Heart right ventricle (tissue), 16 donors: ENCODE data around the gene NEU4. TPM values are rescaled to one million over a fixed set of nuclear protein-coding genes. Genes with fewer than 3 reads are reported as not detected.

Source experiments
- ATAC-seq, 8 donors: fragments of 200-7000 bp; cut with Tn5 transposase; one replicate each; pipeline ENCODE4 v1.9.1; 2020; ENCODE audit warnings: mild to moderate bottlenecking in 8 of 8, moderate library complexity in 8 of 8, moderate number of reproducible peaks in 1 of 8
- DNase-seq, 2 donors: peaks; one replicate each; pipeline ENCODE4 v3.0.0-alpha.2; 2020
- H3K27ac ChIP-seq, 10 donors: fragments of 200-600 bp; sonication (generic) in 2 of 10; one replicate each; pipeline versions ENCODE4 v1.5.0 to v1.8.0; 2020 to 2022; ENCODE audit warnings: mild to moderate bottlenecking in 3 of 10
- H3K27me3 ChIP-seq, 7 donors: fragments of 200-600 bp; one replicate each; pipeline ENCODE4 v1.8.0; 2021 to 2022; ENCODE audit warnings: mild to moderate bottlenecking in 2 of 7
- H3K36me3 ChIP-seq, 9 donors: fragments of 200-600 bp; sonication (generic) in 1 of 9; one replicate each; pipeline versions ENCODE4 v1.5.0 to v1.8.0; 2020 to 2022; ENCODE audit warnings: mild to moderate bottlenecking in 2 of 9
- H3K4me1 ChIP-seq, 9 donors: fragments of 200-600 bp; sonication (generic) in 1 of 9; one replicate each; pipeline versions ENCODE4 v1.5.0 to v1.8.0; 2020 to 2022; ENCODE audit warnings: mild to moderate bottlenecking in 4 of 9
- H3K4me3 ChIP-seq, 10 donors: fragments of 200-600 bp; sonication (generic) in 2 of 10; one replicate each; pipeline versions ENCODE4 v1.5.0 to v1.8.0; 2020 to 2022; ENCODE audit warnings: mild to moderate bottlenecking in 7 of 10, moderate library complexity in 2 of 10
- H3K9me3 ChIP-seq, 11 donors: fragments of 200-600 bp in 10 of 11; sonication (generic) in 2 of 11; one replicate each; pipeline versions ENCODE4 v1.5.0 to v1.8.0; 2013 to 2022; ENCODE audit warnings: mild to moderate bottlenecking in 2 of 11, control low read depth in 1 of 11, moderate library complexity in 1 of 11
- CTCF ChIP-seq, 9 donors: fragments of 200-600 bp; sonication (generic) in 2 of 9; IDR thresholded peaks; one replicate each; pipeline versions ENCODE4 v1.5.0 to v1.8.0; 2021 to 2022; ENCODE audit warnings: antibody characterized with exemption in 9 of 9, mild to moderate bottlenecking in 5 of 9, moderate library complexity in 1 of 9
- WGBS, 2 donors: extraction: QIAGEN DNeasy Blood & Tissue Kit; methylation state at CpG; one replicate each; pipeline ENCODE4 v1.1.7; 2013; ENCODE audit warnings: inconsistent platforms in 1 of 2; 5-methylcytosine and 5-hydroxymethylcytosine counted together
- intact Hi-C, 10 donors: fragments of 100-400 bp; cut with DNase I; formaldehyde crosslinking; loops; one replicate each; pipeline versions ENCODE4 v1.11.1 to v1.14.2; 2022
- polyA plus RNA-seq, 2 donors: library from polyadenylated mRNA; stranded (reverse); fragments of 200-250 nt; gene quantifications; one replicate each; pipeline ENCODE4 v1.2.3, GENCODE V29; 2013
- total RNA-seq, 10 donors: library from RNA; stranded (reverse); fragmentation: NEBNext Ultra II Directional in 3 of 10; extraction: Animal tissue kit (Norgen Biotek cat#: 25700) in 3 of 10; gene quantifications; one replicate each; pipeline versions ENCODE4 v1.2.1 to v1.2.4, GENCODE V29; 2021 to 2023
- donor health status: Arrhythmogenic right ventricular cardiomyopathy.
- donor health status: ischemic (EF 13 %, LVEDD 7.1; RV severe dilation, severe dysfunction).
- donor health status: healthy with polysubstance abuse.
- donor health status: DM: no; HTN: yes; CAD: no.
- donor health status: DM: no; HTN: no; CAD: no.
- donor health status: ischemic (EF 25% LVEDD 6.9; RV normal size, moderate dysfunction).
- donor health status: ischemic (EF 25% LVEDD 5.7; RV mildly dilated, moderate dysfunction).
- donor health status: healthy.
- donor health status: DM: yes; HTN: yes; CAD: no.
- donor health status: Ischemic cardiomyopathy.
- donor health status: ischemic (EF 35%, LVEDD 5.7; RV mildly dilated, moderate dysfunction).
- donor health status: nonischemic (EF 11% LVEDD 7.7; RV severe dilation, severe dysfunction).
- donor health status: DM: yes; HTN: yes; CAD: no.
- donor health status: PGD.
- donor health status: ischemic (EF 29% LVEDD 5.4; RV normal size, mild dysfunction).
- donor health status: nonischemic (EF 23%, LVEDD 6.1; RV moderate dilation, normal function).

NEU4 gene
- total and polyA plus RNA-seq, 12 donors, result 0.07 to 1.2 (median 0.46) TPM; not detected in 2

- WGBS, 2 donors, result 73 to 78% methylated on average over 27 of the region's 27 CpGs
- TF ChIP-seq CTCF (IDR thresholded peaks at IDR 0.05), result no peak
Observed at GRCh38 chr2:241776336-241777169, 32.4 kb upstream of the NEU4 start, which contains the start of gene GAL3ST2. Gene GAL3ST2 (plus strand): TSS chr2:241776822. CDS start chr2:241776956, 134 bp downstream.

GRCh38 chr2:241777170-241777685 is 31.8 kb upstream of the NEU4 start:
- 65 to 75% methylated on average over 22 of the region's 22 CpGs for WGBS, 2 donors
- Histone ChIP-seq H3K4me1 (no peaks in the 10 kb centered on the region), H3K9me3 (peaks cover 0 to 19% (median 0%) of the 10 kb centered on the region in 11 donors), H3K27me3 (peaks cover 7 to 55% (median 40%) of the 10 kb centered on the region in 7 donors), H3K4me3 (no peak overlapping the region), H3K27ac (no peak overlapping the region), H3K36me3 (no peaks in the 10 kb centered on the region)
- intact Hi-C loops, result no loop called here
- ATAC-seq, result no peak
- no peak for TF ChIP-seq CTCF (IDR thresholded peaks at IDR 0.05)
- DNase-seq, result no peak

More at GRCh38 chr2:241776336-241777169, 32.4 kb upstream of the NEU4 start, which contains the start of gene GAL3ST2:
- Histone ChIP-seq H3K4me1 (peaks cover 0 to 5% (median 0%) of the 10 kb centered on the region in 9 donors), H3K4me3 (no peak within 1 kb of the TSS), H3K36me3 (no peaks in the 10 kb centered on the region), H3K27ac (no peak within 1 kb of the TSS), H3K27me3 (peaks cover 7 to 56% (median 41%) of the 10 kb centered on the region in 7 donors), H3K9me3 (peaks cover 0 to 14% (median 0%) of the 10 kb centered on the region in 11 donors)
- no peak for ATAC-seq
- DNase-seq, result no peak
- intact Hi-C loops, result no loop called here

- TF ChIP-seq CTCF (IDR thresholded peaks at IDR 0.05), result no peak
- Histone ChIP-seq H3K4me1 (no peaks in the 10 kb centered on the region), H3K36me3 (no peaks in the 10 kb centered on the region), H3K27me3 (peaks cover 7 to 48% (median 33%) of the 10 kb centered on the region in 7 donors), H3K9me3 (peaks cover 0 to 20% (median 0%) of the 10 kb centered on the region in 11 donors), H3K27ac (no peak overlapping the region), H3K4me3 (no peak overlapping the region)
- ATAC-seq, result no peak
- DNase-seq, result no peak
- WGBS, 2 donors, result 80% methylated on average over 21 of the region's 21 CpGs
- intact Hi-C loops, result no loop called here
Observed at GRCh38 chr2:241777686-241778627, 31.0 kb upstream of the NEU4 start.
